ENCODE data around the gene HACD2.

HACD2 gene, protein sequence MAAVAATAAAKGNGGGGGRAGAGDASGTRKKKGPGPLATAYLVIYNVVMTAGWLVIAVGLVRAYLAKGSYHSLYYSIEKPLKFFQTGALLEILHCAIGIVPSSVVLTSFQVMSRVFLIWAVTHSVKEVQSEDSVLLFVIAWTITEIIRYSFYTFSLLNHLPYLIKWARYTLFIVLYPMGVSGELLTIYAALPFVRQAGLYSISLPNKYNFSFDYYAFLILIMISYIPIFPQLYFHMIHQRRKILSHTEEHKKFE

DNA sequence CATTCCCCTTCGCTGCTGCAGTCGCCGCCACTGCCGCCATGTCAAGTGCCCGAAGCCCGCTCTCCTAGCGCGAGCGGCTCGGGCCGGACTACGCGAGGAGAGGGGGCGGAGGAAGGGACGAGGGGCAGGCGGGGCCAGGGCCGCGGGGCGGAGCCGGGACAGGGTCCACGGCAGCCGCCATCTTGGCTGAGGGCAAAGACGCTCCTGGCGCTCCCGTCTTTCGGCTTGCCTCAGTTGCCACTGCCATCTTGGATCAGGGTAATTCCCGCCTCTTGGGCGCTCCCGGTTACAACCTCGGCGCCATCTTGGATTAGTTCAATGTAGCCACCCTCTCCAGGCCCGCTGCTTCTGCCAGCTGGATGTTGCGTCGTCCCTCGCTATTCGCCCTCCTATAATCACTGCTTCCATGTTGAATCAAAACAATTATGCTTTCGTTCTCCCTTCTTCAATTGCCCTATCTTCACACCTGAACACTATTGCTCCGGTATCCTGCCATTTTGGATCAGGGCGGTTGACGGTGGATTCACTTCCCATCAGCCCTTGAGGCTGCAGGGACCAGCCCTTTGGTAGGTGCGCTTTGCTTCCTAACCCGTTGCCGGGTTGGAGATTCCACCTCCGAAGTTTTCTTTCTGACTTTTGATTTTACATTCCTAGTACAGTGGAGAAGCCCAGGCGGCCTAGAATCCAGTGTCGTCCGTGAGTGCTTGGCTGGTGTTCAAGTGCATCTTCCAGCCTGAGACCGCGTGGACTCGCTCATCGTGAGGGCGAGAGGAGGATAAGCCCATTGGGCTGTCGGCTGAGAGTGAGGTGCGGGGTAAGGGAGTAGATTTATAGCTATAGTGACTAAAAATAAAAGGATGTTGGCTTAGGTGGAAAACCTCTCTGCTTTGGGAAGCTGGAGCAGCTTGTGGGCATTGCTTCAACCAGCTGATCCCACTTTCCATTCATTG is at the start of gene HACD2:
HACD2 (minus strand) TSS at position 66 of the 950 bp plus-strand sequence; CDS start at position 40, 26 bp downstream.
- TF ChIP-seq POLR2A (IDR thresholded peaks at IDR 0.05; ENCODE audit: extremely low read depth, insufficient read length), result peak; percentile 70
- peak; percentile 49 for TF ChIP-seq MYC (IDR thresholded peaks at IDR 0.05; ENCODE audit: low read depth, low read length)
- TF ChIP-seq, protein P1, sequence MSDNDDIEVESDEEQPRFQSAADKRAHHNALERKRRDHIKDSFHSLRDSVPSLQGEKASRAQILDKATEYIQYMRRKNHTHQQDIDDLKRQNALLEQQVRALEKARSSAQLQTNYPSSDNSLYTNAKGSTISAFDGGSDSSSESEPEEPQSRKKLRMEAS (IDR thresholded peaks at IDR 0.05; ENCODE audit: low read depth, low read length), result peak; percentile 64; the same call in 1 of the 2 replicates
- TF ChIP-seq, protein P2, sequence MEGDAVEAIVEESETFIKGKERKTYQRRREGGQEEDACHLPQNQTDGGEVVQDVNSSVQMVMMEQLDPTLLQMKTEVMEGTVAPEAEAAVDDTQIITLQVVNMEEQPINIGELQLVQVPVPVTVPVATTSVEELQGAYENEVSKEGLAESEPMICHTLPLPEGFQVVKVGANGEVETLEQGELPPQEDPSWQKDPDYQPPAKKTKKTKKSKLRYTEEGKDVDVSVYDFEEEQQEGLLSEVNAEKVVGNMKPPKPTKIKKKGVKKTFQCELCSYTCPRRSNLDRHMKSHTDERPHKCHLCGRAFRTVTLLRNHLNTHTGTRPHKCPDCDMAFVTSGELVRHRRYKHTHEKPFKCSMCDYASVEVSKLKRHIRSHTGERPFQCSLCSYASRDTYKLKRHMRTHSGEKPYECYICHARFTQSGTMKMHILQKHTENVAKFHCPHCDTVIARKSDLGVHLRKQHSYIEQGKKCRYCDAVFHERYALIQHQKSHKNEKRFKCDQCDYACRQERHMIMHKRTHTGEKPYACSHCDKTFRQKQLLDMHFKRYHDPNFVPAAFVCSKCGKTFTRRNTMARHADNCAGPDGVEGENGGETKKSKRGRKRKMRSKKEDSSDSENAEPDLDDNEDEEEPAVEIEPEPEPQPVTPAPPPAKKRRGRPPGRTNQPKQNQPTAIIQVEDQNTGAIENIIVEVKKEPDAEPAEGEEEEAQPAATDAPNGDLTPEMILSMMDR (IDR thresholded peaks at IDR 0.05; ENCODE audit: low read depth, low read length), result no peak
- DNase-seq (ENCODE audit: low read depth), result peak; percentile 97
- peak within 1 kb of the TSS; percentile 98 for H3K4me3 ChIP-seq (ENCODE audit: low read depth, low read length)

DNA sequence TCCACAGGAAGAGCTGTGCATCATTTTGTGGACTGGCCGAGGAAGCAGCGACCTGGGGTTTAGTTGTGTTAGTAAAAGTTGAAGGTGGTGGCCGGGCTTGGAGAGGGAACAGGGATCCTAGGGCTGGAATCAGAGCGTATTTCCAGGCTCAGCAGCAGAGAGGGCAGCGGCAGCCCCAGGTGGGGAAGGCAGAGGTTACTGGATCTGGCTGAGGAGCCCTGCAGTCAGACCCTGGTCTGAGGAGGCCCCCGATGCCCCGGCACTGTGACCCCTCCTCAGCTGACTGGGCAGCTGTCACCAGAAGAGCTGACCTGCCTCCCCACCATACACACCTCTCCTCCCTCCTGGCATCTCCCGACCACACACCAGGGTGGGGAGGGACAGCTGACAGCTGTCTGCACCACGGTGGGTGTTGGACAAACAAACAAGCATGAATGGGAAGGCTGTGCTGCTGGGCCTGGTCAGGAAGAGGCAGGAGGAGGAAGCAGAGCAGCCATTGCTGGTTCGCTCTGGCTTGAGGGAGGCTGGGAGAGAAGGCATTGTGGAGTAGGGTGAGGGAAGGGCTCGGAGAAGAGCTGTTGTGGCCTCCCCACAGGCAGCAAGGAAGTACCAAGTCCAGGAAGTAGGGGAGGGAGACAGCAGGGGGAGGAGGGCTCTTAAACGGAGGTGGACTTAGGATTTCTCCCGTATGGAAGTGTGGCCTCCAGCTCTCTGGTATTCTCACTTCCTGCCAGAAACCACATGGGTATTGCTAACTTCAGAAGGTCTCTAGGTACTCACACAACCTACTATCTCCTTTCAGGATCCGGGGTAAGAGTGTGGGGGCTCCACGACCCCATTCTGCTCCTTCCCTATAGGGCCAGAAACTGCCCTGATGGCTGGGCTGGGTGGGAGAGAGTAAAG is 49.5 kb upstream of the HACD2 start:
- DNase-seq (ENCODE audit: low read depth), result no peak
- H3K4me3 ChIP-seq (ENCODE audit: low read depth, low read length), result no peak overlapping the region
- TF ChIP-seq MYC (IDR thresholded peaks at IDR 0.05; ENCODE audit: low read depth, low read length) (no peak), POLR2A (IDR thresholded peaks at IDR 0.05; ENCODE audit: extremely low read depth, insufficient read length) (no peak)
- TF ChIP-seq, protein P2 (IDR thresholded peaks at IDR 0.05; ENCODE audit: low read depth, low read length), result no peak
- TF ChIP-seq, protein P1 (IDR thresholded peaks at IDR 0.05; ENCODE audit: low read depth, low read length), result no peak

DNA sequence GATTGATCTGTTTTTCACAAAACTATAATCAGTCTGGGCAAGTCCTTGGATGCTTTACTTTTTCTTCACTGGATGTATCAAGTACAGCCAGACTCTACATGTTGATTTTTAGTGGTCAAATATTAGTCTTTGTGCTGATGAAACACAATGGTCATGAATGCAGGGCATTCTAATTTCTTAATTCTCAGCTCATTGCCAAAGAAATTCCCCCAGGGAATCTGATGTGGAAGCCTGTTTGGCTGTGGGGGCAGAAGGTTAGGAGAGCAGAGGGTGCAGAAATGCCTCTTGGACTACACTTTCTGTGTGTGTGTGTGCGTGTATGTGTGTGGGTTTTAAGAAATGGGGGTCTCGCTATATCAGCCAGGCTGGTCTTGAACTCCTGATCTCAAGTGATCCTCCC is 48.7 kb upstream of the HACD2 start:
- no peak for DNase-seq (ENCODE audit: low read depth)
- TF ChIP-seq, protein P2 (IDR thresholded peaks at IDR 0.05; ENCODE audit: low read depth, low read length), result no peak
- TF ChIP-seq MYC (IDR thresholded peaks at IDR 0.05; ENCODE audit: low read depth, low read length), result no peak
- TF ChIP-seq POLR2A (IDR thresholded peaks at IDR 0.05; ENCODE audit: extremely low read depth, insufficient read length), result no peak
- TF ChIP-seq, protein P1 (IDR thresholded peaks at IDR 0.05; ENCODE audit: low read depth, low read length), result no peak
- no peak overlapping the region for H3K4me3 ChIP-seq (ENCODE audit: low read depth, low read length)

DNA sequence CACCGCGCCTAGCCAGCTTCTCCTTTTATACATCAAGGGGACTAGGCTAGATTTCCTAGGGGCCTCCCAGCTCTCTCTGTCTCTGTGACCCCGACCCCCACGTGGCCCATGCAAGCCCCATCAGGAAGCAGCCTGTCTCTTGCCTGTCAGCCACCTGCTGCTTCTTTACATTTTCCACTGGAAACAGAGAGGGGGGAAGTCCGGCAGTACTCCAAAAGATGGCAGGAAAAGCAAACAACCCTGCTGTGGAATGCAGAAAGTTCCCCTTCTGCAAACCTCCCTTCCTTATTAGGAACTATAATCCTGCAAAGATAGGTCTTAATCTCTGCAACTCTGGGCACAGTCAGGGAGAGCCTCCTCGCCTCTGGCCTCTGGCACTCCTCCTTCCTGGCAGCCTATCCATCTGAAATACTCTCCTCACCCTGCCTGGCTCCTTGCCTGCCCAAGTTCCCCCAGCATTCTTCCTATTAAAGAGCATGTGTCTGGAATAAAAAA is 47.4 kb upstream of the HACD2 start:
- no peak overlapping the region for H3K4me3 ChIP-seq (ENCODE audit: low read depth, low read length)
- TF ChIP-seq, protein P1 (IDR thresholded peaks at IDR 0.05; ENCODE audit: low read depth, low read length), result no peak
- TF ChIP-seq, protein P2 (IDR thresholded peaks at IDR 0.05; ENCODE audit: low read depth, low read length), result no peak
- TF ChIP-seq POLR2A (IDR thresholded peaks at IDR 0.05; ENCODE audit: extremely low read depth, insufficient read length) (no peak), MYC (IDR thresholded peaks at IDR 0.05; ENCODE audit: low read depth, low read length) (no peak)
- no peak for DNase-seq (ENCODE audit: low read depth)

DNA sequence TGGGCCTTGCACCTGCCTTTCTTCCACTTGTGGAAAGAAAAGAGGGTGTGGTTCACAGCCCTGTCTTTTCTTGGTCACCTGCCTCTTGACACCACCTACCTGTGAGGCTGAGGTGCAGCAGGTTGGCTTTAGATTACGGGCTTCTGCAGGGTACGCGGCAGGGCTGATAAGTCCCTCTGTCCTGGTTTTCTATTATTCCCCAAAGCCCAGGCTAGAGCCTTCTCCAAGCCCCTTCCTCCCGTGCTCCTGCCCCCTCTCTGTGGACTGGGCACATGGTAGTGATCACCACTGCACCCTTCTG is 44.8 kb upstream of the HACD2 start:
- no peak for TF ChIP-seq POLR2A (IDR thresholded peaks at IDR 0.05; ENCODE audit: extremely low read depth, insufficient read length)
- TF ChIP-seq, protein P2 (IDR thresholded peaks at IDR 0.05; ENCODE audit: low read depth, low read length), result no peak
- no peak for TF ChIP-seq MYC (IDR thresholded peaks at IDR 0.05; ENCODE audit: low read depth, low read length)
- TF ChIP-seq, protein P1 (IDR thresholded peaks at IDR 0.05; ENCODE audit: low read depth, low read length), result no peak
- no peak overlapping the region for H3K4me3 ChIP-seq (ENCODE audit: low read depth, low read length)
- DNase-seq (ENCODE audit: low read depth), result no peak
